ENCODE measurements around the gene PRDX1.

The PRDX1 gene

DNA sequence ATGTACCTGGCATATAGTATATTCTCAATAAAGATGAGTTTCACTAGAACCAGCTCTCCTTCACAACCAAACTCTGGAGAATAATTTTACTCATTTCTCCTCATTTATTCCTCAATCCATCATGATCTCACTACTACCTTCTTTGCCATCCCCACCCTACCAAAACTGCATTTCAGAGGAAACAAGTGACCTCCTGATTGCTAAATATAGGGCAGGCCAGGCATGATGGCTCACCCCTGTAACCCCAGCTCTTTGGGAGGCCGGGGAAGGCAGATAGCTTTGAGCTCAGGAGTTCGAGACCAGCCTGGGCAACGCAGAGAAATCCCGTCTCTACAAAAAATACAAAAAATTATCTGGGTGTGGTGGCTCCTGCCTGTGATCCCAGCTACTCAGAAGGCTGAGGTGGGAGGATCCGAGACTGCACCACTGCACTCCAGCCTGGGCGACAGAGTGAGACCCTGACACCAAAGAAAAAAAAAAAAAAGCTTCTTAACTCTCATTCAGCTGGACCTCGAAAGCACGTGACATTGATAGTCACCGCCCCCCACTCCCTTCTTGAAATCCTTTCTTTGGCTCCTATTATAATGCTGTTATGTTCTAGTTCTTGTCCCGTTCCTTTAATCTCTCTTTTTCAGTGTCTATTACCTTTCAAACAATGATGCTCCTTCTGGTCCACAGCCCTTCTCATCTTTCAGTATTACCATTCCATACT, 32.9 kb downstream of the PRDX1 start:
- no peak for TF ChIP-seq OSR1 (CRISPR knock-in tag; IDR thresholded peaks at IDR 0.05)
- no peak for TF ChIP-seq ZC3H10 (CRISPR knock-in tag; IDR thresholded peaks at IDR 0.05)
- TF ChIP-seq ZFP3 (CRISPR knock-in tag; IDR thresholded peaks at IDR 0.05), result no peak
- TF ChIP-seq ISL1 (CRISPR knock-in tag; IDR thresholded peaks at IDR 0.05), result no peak
- no peak for TF ChIP-seq PPARA (CRISPR knock-in tag; IDR thresholded peaks at IDR 0.05; ENCODE audit: borderline replicate concordance)
- no peak for TF ChIP-seq SNAI2 (CRISPR knock-in tag; IDR thresholded peaks at IDR 0.05)
- no peak for TF ChIP-seq BACH2 (CRISPR knock-in tag; IDR thresholded peaks at IDR 0.05; ENCODE audit: borderline replicate concordance)
- TF ChIP-seq, protein P1, sequence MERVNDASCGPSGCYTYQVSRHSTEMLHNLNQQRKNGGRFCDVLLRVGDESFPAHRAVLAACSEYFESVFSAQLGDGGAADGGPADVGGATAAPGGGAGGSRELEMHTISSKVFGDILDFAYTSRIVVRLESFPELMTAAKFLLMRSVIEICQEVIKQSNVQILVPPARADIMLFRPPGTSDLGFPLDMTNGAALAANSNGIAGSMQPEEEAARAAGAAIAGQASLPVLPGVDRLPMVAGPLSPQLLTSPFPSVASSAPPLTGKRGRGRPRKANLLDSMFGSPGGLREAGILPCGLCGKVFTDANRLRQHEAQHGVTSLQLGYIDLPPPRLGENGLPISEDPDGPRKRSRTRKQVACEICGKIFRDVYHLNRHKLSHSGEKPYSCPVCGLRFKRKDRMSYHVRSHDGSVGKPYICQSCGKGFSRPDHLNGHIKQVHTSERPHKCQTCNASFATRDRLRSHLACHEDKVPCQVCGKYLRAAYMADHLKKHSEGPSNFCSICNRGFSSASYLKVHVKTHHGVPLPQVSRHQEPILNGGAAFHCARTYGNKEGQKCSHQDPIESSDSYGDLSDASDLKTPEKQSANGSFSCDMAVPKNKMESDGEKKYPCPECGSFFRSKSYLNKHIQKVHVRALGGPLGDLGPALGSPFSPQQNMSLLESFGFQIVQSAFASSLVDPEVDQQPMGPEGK (CRISPR knock-in tag; IDR thresholded peaks at IDR 0.05; ENCODE audit: borderline replicate concordance), result no peak
- no peak for TF ChIP-seq ESRRG (CRISPR knock-in tag; IDR thresholded peaks at IDR 0.05)
- TF ChIP-seq, protein P2, sequence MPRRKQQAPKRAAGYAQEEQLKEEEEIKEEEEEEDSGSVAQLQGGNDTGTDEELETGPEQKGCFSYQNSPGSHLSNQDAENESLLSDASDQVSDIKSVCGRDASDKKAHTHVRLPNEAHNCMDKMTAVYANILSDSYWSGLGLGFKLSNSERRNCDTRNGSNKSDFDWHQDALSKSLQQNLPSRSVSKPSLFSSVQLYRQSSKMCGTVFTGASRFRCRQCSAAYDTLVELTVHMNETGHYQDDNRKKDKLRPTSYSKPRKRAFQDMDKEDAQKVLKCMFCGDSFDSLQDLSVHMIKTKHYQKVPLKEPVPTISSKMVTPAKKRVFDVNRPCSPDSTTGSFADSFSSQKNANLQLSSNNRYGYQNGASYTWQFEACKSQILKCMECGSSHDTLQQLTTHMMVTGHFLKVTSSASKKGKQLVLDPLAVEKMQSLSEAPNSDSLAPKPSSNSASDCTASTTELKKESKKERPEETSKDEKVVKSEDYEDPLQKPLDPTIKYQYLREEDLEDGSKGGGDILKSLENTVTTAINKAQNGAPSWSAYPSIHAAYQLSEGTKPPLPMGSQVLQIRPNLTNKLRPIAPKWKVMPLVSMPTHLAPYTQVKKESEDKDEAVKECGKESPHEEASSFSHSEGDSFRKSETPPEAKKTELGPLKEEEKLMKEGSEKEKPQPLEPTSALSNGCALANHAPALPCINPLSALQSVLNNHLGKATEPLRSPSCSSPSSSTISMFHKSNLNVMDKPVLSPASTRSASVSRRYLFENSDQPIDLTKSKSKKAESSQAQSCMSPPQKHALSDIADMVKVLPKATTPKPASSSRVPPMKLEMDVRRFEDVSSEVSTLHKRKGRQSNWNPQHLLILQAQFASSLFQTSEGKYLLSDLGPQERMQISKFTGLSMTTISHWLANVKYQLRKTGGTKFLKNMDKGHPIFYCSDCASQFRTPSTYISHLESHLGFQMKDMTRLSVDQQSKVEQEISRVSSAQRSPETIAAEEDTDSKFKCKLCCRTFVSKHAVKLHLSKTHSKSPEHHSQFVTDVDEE (CRISPR knock-in tag; IDR thresholded peaks at IDR 0.05), result no peak
- TF ChIP-seq TOX (CRISPR knock-in tag; IDR thresholded peaks at IDR 0.05; ENCODE audit: borderline replicate concordance), result no peak
- TF ChIP-seq ZNF565 (CRISPR knock-in tag; conservative IDR thresholded peaks at IDR 0.05; ENCODE audit: low read depth), result no peak
- ATAC-seq, result no peak

DNA sequence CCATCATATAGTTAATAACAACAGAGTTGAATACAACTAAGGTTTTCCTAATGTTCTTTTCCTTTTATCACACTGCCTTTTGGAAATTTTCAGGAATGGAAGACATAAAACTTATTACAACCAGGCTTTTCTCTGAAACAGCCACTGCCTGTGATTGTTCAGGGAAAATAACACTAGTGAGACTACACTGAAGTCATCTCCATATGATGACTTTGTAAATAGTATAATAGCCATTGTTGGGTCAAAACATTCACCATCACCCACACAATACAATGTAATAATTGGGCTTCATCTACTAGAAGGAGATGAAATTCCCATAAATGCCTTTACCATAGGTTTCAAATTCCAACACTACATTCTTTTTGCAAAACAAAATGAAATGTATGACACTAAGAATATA, 35.7 kb downstream of the PRDX1 start:
- TF ChIP-seq ZFP3 (CRISPR knock-in tag; IDR thresholded peaks at IDR 0.05), result no peak
- TF ChIP-seq CSDC2 (CRISPR knock-in tag; IDR thresholded peaks at IDR 0.05), result no peak
- TF ChIP-seq ZFP30 (CRISPR knock-in tag; IDR thresholded peaks at IDR 0.05), result no peak
- TF ChIP-seq ARNTL (CRISPR knock-in tag; IDR thresholded peaks at IDR 0.05; ENCODE audit: borderline replicate concordance, low read depth), result no peak
- no peak for TF ChIP-seq ZNF70 (CRISPR knock-in tag; IDR thresholded peaks at IDR 0.05)
- no peak for TF ChIP-seq OSR1 (CRISPR knock-in tag; IDR thresholded peaks at IDR 0.05)
- TF ChIP-seq ZNF565 (CRISPR knock-in tag; conservative IDR thresholded peaks at IDR 0.05; ENCODE audit: low read depth), result no peak
- no peak for TF ChIP-seq ZNF8 (CRISPR knock-in tag; IDR thresholded peaks at IDR 0.05)
- TF ChIP-seq, protein P3, sequence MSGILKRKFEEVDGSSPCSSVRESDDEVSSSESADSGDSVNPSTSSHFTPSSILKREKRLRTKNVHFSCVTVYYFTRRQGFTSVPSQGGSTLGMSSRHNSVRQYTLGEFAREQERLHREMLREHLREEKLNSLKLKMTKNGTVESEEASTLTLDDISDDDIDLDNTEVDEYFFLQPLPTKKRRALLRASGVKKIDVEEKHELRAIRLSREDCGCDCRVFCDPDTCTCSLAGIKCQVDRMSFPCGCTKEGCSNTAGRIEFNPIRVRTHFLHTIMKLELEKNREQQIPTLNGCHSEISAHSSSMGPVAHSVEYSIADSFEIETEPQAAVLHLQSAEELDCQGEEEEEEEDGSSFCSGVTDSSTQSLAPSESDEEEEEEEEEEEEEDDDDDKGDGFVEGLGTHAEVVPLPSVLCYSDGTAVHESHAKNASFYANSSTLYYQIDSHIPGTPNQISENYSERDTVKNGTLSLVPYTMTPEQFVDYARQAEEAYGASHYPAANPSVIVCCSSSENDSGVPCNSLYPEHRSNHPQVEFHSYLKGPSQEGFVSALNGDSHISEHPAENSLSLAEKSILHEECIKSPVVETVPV (CRISPR knock-in tag; IDR thresholded peaks at IDR 0.05), result no peak
- no peak for TF ChIP-seq SNAI2 (CRISPR knock-in tag; IDR thresholded peaks at IDR 0.05)
- no peak for TF ChIP-seq ISL1 (CRISPR knock-in tag; IDR thresholded peaks at IDR 0.05)
- no peak for ATAC-seq

DNA sequence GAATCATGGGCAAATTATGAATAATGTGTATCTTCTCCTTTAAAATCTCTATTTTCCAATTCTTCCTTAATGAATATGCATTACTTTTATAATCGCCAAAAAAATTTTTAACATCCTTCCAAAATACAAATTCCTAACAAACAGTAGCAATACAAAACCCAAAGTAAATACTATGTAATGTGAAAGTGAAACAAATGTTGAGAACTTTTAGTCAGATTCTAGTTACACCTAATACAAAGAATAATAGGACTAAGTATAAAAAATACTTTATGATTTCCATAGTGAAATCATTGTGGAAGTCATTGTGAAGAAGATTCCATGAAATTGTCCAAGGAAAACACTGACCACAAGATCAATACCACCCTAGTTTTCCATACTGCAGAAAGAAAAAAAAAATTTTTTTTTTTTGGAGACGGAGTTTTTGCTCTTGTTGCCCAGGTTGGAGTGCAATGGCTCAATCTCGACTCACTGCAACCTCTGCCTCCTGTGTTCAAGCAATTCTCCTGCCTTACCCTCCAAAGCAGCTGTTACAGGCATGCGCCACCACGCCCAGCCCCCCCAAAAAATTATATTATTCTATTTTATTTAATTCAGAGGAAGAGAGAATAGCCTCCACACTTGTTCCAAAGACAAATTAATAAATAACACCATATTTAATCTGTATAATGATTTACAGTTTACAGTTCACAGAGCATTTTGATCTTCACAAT, 42.5 kb downstream of the PRDX1 start:
- TF ChIP-seq TCF4 (CRISPR knock-in tag; IDR thresholded peaks at IDR 0.05; ENCODE audit: borderline replicate concordance) (no peak), ZNF70 (CRISPR knock-in tag; IDR thresholded peaks at IDR 0.05) (no peak), ISL1 (CRISPR knock-in tag; IDR thresholded peaks at IDR 0.05) (no peak), ZFP3 (CRISPR knock-in tag; IDR thresholded peaks at IDR 0.05) (no peak), CSDC2 (CRISPR knock-in tag; IDR thresholded peaks at IDR 0.05) (no peak)
- TF ChIP-seq, protein P4, sequence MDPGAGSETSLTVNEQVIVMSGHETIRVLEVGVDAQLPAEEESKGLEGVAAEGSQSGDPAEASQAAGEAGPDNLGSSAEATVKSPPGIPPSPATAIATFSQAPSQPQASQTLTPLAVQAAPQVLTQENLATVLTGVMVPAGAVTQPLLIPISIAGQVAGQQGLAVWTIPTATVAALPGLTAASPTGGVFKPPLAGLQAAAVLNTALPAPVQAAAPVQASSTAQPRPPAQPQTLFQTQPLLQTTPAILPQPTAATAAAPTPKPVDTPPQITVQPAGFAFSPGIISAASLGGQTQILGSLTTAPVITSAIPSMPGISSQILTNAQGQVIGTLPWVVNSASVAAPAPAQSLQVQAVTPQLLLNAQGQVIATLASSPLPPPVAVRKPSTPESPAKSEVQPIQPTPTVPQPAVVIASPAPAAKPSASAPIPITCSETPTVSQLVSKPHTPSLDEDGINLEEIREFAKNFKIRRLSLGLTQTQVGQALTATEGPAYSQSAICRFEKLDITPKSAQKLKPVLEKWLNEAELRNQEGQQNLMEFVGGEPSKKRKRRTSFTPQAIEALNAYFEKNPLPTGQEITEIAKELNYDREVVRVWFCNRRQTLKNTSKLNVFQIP (CRISPR knock-in tag; IDR thresholded peaks at IDR 0.05; ENCODE audit: borderline replicate concordance, low read depth), result no peak
- TF ChIP-seq, protein P5, sequence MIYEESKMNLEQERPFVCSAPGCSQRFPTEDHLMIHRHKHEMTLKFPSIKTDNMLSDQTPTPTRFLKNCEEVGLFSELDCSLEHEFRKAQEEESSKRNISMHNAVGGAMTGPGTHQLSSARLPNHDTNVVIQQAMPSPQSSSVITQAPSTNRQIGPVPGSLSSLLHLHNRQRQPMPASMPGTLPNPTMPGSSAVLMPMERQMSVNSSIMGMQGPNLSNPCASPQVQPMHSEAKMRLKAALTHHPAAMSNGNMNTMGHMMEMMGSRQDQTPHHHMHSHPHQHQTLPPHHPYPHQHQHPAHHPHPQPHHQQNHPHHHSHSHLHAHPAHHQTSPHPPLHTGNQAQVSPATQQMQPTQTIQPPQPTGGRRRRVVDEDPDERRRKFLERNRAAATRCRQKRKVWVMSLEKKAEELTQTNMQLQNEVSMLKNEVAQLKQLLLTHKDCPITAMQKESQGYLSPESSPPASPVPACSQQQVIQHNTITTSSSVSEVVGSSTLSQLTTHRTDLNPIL (CRISPR knock-in tag; IDR thresholded peaks at IDR 0.05; ENCODE audit: low read depth), result no peak
- TF ChIP-seq, protein P3 (CRISPR knock-in tag; IDR thresholded peaks at IDR 0.05), result no peak
- no peak for ATAC-seq
